GM23338 (cell line): ENCODE results near the gene PLXNB2. TPM values are rescaled to one million over a fixed set of nuclear protein-coding genes. Genes with fewer than 3 reads are reported as not detected.

Experiments used
- ATAC-seq: fragments of 200-7000 bp; cut with Tn5 transposase; 3 replicates; pipeline ENCODE4 v1.9.1; 2020
- DNase-seq: peaks from one replicate; pipeline ENCODE4 v3.0.0-alpha.2; 2015; ENCODE audit warnings: low spot score
- H2AFZ ChIP-seq: fragments of 200-600 bp; sonication (generic); 2 replicates; pipeline ENCODE4 v1.8.0; 2016; ENCODE audit warnings: antibody characterized with exemption, mild to moderate bottlenecking, moderate library complexity
- H3F3A ChIP-seq: fragments of 200-600 bp; sonication (generic); replicated peaks from 2 replicates; pipeline ENCODE4 v1.8.0; 2017; ENCODE audit warnings: antibody characterized with exemption, mixed run types, low read depth
- H3K27ac ChIP-seq: fragments of 200-600 bp; sonication (generic); 2 replicates; pipeline ENCODE4 v1.6.1; 2016; ENCODE audit warnings: low read depth
- H3K27me3 ChIP-seq: fragments of 200-600 bp; sonication (generic); 2 replicates; pipeline ENCODE4 v1.8.0; 2016; ENCODE audit warnings: mild to moderate bottlenecking, mixed run types, moderate library complexity; ENCODE audit not compliant: insufficient read depth
- H3K36me3 ChIP-seq: fragments of 200-600 bp; sonication (generic); 2 replicates; pipeline ENCODE4 v1.8.0; 2016; ENCODE audit warnings: mild to moderate bottlenecking; ENCODE audit not compliant: insufficient read depth
- H3K4me1 ChIP-seq: fragments of 200-600 bp; sonication (generic); 2 replicates; pipeline ENCODE4 v1.8.0; 2016; ENCODE audit warnings: mild to moderate bottlenecking, moderate library complexity; ENCODE audit not compliant: insufficient read depth
- H3K4me2 ChIP-seq: fragments of 200-600 bp; sonication (generic); 2 replicates; pipeline ENCODE4 v1.7.1; 2017; ENCODE audit warnings: mixed run types
- H3K4me3 ChIP-seq: fragments of 200-600 bp; sonication (generic); 2 replicates; pipeline ENCODE4 v1.6.1; 2016; ENCODE audit warnings: mixed run types
- H3K79me2 ChIP-seq: fragments of 200-600 bp; sonication (generic); replicated peaks from 2 replicates; pipeline ENCODE4 v1.8.0; 2017; ENCODE audit warnings: mild to moderate bottlenecking; ENCODE audit not compliant: insufficient read depth
- H3K9me2 ChIP-seq: fragments of 200-600 bp; sonication (generic); 2 replicates; pipeline ENCODE4 v1.8.0; 2017; ENCODE audit not compliant: insufficient read depth
- H4K20me1 ChIP-seq: fragments of 200-600 bp; sonication (generic); replicated peaks from 2 replicates; pipeline ENCODE4 v1.8.0; 2017; ENCODE audit warnings: mild to moderate bottlenecking; ENCODE audit not compliant: insufficient read depth
- H3K27ac Mint-ChIP-seq: 2 replicates; pipeline ENCODE4 v1.8.0; 2020; ENCODE audit warnings: inconsistent platforms, mild to moderate bottlenecking, moderate library complexity, mixed read lengths
- H3K27me3 Mint-ChIP-seq: 3 replicates; pipeline ENCODE4 v1.8.0; 2022; ENCODE audit warnings: low read depth, mild to moderate bottlenecking, moderate library complexity, mixed read lengths, inconsistent platforms; ENCODE audit not compliant: insufficient read depth, poor library complexity
- H3K36me3 Mint-ChIP-seq: 3 replicates; pipeline ENCODE4 v1.8.0; 2021; ENCODE audit warnings: low read depth, mild to moderate bottlenecking, inconsistent platforms, moderate library complexity, mixed read lengths
- H3K4me1 Mint-ChIP-seq: 3 replicates; pipeline ENCODE4 v1.8.0; 2020; ENCODE audit warnings: mild to moderate bottlenecking, inconsistent platforms, mixed read lengths
- H3K4me3 Mint-ChIP-seq: 3 replicates; pipeline ENCODE4 v1.8.0; 2021; ENCODE audit warnings: moderate library complexity, mild to moderate bottlenecking, inconsistent platforms, mixed read lengths
- H3K9me3 Mint-ChIP-seq: 3 replicates; pipeline ENCODE4 v1.8.0; 2020; ENCODE audit warnings: moderate library complexity, mild to moderate bottlenecking, inconsistent platforms, mixed read lengths
- CREB1 ChIP-seq: fragments of 250-450 bp; sonication (Bioruptor Pico); IDR thresholded peaks from 2 replicates; pipeline ENCODE4 v1.5.0; 2020; ENCODE audit warnings: low read depth, mild to moderate bottlenecking, moderate library complexity
- CTCF ChIP-seq, 2 experiments: fragments of 200-600 bp in 1 of 2; sonication (generic) in 1 of 2; conservative IDR thresholded peaks; 2 replicates each; pipeline versions ENCODE4 v1.5.1 to v1.6.1; 2016 to 2017; ENCODE audit warnings: antibody characterized with exemption in 2 of 2, low read depth in 2 of 2, mild to moderate bottlenecking in 2 of 2, moderate library complexity in 1 of 2
- EZH2 ChIP-seq: fragments of 200-600 bp; sonication (generic); IDR thresholded peaks from one replicate; pipeline ENCODE4 v1.8.0; 2017; ENCODE audit warnings: antibody characterized with exemption, mild to moderate bottlenecking, low read depth; ENCODE audit not compliant: unreplicated experiment
- JUNB ChIP-seq: IDR thresholded peaks from one replicate; pipeline ENCODE4 v1.6.1; 2016; ENCODE audit warnings: antibody characterized with exemption; ENCODE audit not compliant: unreplicated experiment
- NANOG ChIP-seq: IDR thresholded peaks from 2 replicates; pipeline ENCODE4 v1.6.1; 2016; ENCODE audit warnings: antibody characterized with exemption, borderline replicate concordance
- REST ChIP-seq: IDR thresholded peaks from one replicate; pipeline ENCODE4 v1.6.1; 2018; ENCODE audit warnings: antibody characterized with exemption; ENCODE audit not compliant: unreplicated experiment
- STAT1 ChIP-seq: IDR thresholded peaks from one replicate; pipeline ENCODE4 v1.6.1; 2016; ENCODE audit warnings: antibody characterized with exemption; ENCODE audit not compliant: unreplicated experiment
- ZNF114 ChIP-seq: fragments of 250-450 bp; sonication (Bioruptor Pico); IDR thresholded peaks from 2 replicates; pipeline ENCODE4 v1.5.0; 2020; ENCODE audit warnings: mild to moderate bottlenecking, moderate library complexity
- ZNF462 ChIP-seq: fragments of 250-450 bp; sonication (Bioruptor Pico); IDR thresholded peaks from 2 replicates; pipeline ENCODE4 v1.5.0; 2020; ENCODE audit warnings: mild to moderate bottlenecking, moderate library complexity
- polyA plus RNA-seq: library from polyadenylated mRNA; unstranded; fragments of >200 nt; fragmentation: Nextera tagmentation; extraction: Ambion mirVana; gene quantifications from 2 replicates; pipeline ENCODE4 v1.2.1, GENCODE V29; 2016
- total RNA-seq: library from RNA; depleted of rRNA; stranded (reverse); fragments of >200 nt; shearing (Covaris generic); gene quantifications from 2 replicates; pipeline ENCODE4 v1.2.3, GENCODE V29; 2014

The PLXNB2 gene
- total and polyA plus RNA-seq, 2 experiments from 2014 or later, result 29.1 to 66.3 TPM

GRCh38 chr22:50347157-50347556, 39.7 kb upstream of the PLXNB2 start (continued):
- TF ChIP-seq ZNF462 (CRISPR knock-in tag) (no peak), JUNB (no peak), CREB1 (CRISPR knock-in tag) (no peak)

GRCh38 chr22:50346470-50346869, 39.0 kb upstream of the PLXNB2 start:
- peaks cover under 1% of the 10 kb centered on the region for H3K27me3 Mint-ChIP-seq
- Histone ChIP-seq H3K36me3 (no peaks in the 10 kb centered on the region), H3F3A (peaks cover under 1% of the 10 kb centered on the region; the same call in 1 of the 2 replicates), H3K4me3 (no peak overlapping the region), H3K79me2 (peaks cover 37% of the 10 kb centered on the region), H3K4me1 (no peaks in the 10 kb centered on the region), H3K4me2 (no peak overlapping the region), H2AFZ (no peak overlapping the region), H3K27me3 (no peaks in the 10 kb centered on the region), H3K9me2 (no peaks in the 10 kb centered on the region), H4K20me1 (peaks cover 18% of the 10 kb centered on the region), H3K27ac (no peak overlapping the region)
- no peaks in the 10 kb centered on the region; the same call in 1 of the 3 replicates for H3K36me3 Mint-ChIP-seq
- H3K9me3 Mint-ChIP-seq, result no peaks in the 10 kb centered on the region
- DNase-seq (no peak), ATAC-seq (no peak)
- H3K27ac Mint-ChIP-seq, result no peak overlapping the region
- peaks cover under 1% of the 10 kb centered on the region; the same call in 1 of the 3 replicates for H3K4me1 Mint-ChIP-seq
- H3K4me3 Mint-ChIP-seq, result no peak overlapping the region; the same call in 2 of the 3 replicates
- no peak for TF ChIP-seq CREB1 (CRISPR knock-in tag)
- no peak for TF ChIP-seq NANOG
- no peak for TF ChIP-seq REST
- no peak for TF ChIP-seq JUNB
- TF ChIP-seq STAT1, result no peak
- TF ChIP-seq EZH2, result no peak
- TF ChIP-seq ZNF114, result no peak
- no peak for TF ChIP-seq CTCF (conservative IDR thresholded peaks at IDR 0.05; ENCODE audit: low read depth in 2 of 2)
